ENCODE measurements around the gene ADAMTS14. TPM values are rescaled to one million over a fixed set of nuclear protein-coding genes. Genes with fewer than 3 reads are reported as not detected.

Gene ADAMTS14
- total RNA-seq, 1 experiment from 2014 or later, result not detected

DNA sequence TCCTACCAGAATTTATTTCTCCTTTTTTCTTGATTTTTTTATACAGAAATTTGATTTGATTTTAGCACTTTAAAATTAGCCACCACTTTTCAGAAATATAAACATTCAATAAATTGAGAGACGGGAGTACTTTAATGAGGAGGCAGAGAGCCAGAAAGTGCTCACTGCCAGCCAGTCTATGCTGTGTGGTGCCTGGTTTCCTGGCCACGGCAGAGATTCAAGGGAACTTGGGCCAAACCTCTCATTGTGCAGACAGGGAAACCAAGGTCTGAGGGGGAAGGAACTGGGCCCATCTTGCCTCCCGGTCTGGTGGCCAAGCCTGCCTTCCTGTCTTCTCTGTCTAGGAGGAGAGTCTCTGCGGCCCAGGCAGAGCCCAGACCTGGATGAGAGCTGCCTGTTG is 25.9 kb downstream of the ADAMTS14 start:
- no peak overlapping the region for H3K4me3 Mint-ChIP-seq (ENCODE audit: unreplicated experiment)
- H3K4me1 Mint-ChIP-seq (ENCODE audit: low read depth, unreplicated experiment), result no peaks in the 10 kb centered on the region
- H3K27ac Mint-ChIP-seq (ENCODE audit: unreplicated experiment), result no peak overlapping the region
- Histone ChIP-seq H3K36me3 (ENCODE audit: control insufficient read depth, insufficient read depth, low read length) (no peaks in the 10 kb centered on the region), H3K27me3 (replicated peaks; ENCODE audit: control insufficient read depth, insufficient read depth, low read length) (no peaks in the 10 kb centered on the region), H3K4me3 (ENCODE audit: low read depth, low read length) (no peak overlapping the region), H3K4me1 (no peaks in the 10 kb centered on the region), H3K9me3 (no peaks in the 10 kb centered on the region)
- ChIA-PET CTCF (no interaction called here), POLR2A (no interaction called here)
- intact Hi-C loops (cut with micrococcal nuclease; ENCODE audit: unreplicated experiment), result no loop called here
- no peaks in the 10 kb centered on the region for H3K36me3 Mint-ChIP-seq (ENCODE audit: insufficient read depth, unreplicated experiment)
- no peaks in the 10 kb centered on the region for H3K27me3 Mint-ChIP-seq (ENCODE audit: insufficient read depth, unreplicated experiment)
- no peaks in the 10 kb centered on the region for H3K9me3 Mint-ChIP-seq (ENCODE audit: unreplicated experiment)
- DNase-seq, result no peak
- no TSS peak for BruUV-seq (replicated peaks)
- TF ChIP-seq CTCF (IDR thresholded peaks at IDR 0.05; ENCODE audit: insufficient read depth in 1 of 2, low read depth in 1 of 2, low read length in 1 of 2, severe bottlenecking in 1 of 2, unreplicated experiment in 1 of 2), result no peak

GRCh38 chr10:70699063-70699658 is 26.9 kb downstream of the ADAMTS14 start:
- DNase-seq, result no peak
- Histone ChIP-seq H3K9me3 (no peaks in the 10 kb centered on the region), H3K4me3 (ENCODE audit: low read depth, low read length) (no peak overlapping the region), H3K27me3 (replicated peaks; ENCODE audit: control insufficient read depth, insufficient read depth, low read length) (no peaks in the 10 kb centered on the region), H3K4me1 (no peaks in the 10 kb centered on the region), H3K36me3 (ENCODE audit: control insufficient read depth, insufficient read depth, low read length) (no peaks in the 10 kb centered on the region)
- ChIA-PET CTCF (no interaction called here), POLR2A (no interaction called here)
- Mint-ChIP-seq H3K4me1 (ENCODE audit: low read depth, unreplicated experiment) (no peaks in the 10 kb centered on the region), H3K36me3 (ENCODE audit: insufficient read depth, unreplicated experiment) (no peaks in the 10 kb centered on the region), H3K4me3 (ENCODE audit: unreplicated experiment) (no peak overlapping the region), H3K27ac (ENCODE audit: unreplicated experiment) (no peak overlapping the region), H3K27me3 (ENCODE audit: insufficient read depth, unreplicated experiment) (no peaks in the 10 kb centered on the region), H3K9me3 (ENCODE audit: unreplicated experiment) (no peaks in the 10 kb centered on the region)
- no peak for TF ChIP-seq CTCF (IDR thresholded peaks at IDR 0.05; ENCODE audit: insufficient read depth in 1 of 2, low read depth in 1 of 2, low read length in 1 of 2, severe bottlenecking in 1 of 2, unreplicated experiment in 1 of 2)
- no TSS peak for BruUV-seq (replicated peaks)
- intact Hi-C loops (cut with micrococcal nuclease; ENCODE audit: unreplicated experiment), result no loop called here

DNA sequence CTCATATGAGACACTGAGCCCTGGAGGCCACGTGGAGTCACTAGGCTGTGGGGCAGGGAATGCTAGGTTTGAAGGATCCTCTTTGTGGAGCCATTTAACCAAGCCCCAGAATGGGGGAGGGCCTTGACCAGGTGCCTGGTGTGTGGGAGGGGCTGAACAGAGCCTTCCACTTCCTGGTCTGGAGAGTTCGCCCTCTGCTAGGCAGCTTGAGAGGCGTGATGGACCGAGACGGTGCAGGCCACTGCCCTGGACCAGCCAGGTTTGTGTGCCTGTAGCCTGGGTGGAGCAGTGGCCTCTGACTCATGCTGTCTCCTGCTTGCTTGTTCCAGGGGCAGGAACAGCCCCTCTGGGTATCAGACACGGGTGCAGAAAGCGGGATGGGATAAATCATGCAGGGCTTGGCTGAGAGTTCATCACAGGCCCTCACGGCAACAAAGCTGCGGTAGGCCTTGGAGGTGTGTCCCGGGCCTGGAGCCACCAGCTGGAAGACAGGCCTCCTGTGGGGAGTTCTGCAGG is 27.4 kb downstream of the ADAMTS14 start:
- Histone ChIP-seq H3K27me3 (replicated peaks; ENCODE audit: control insufficient read depth, insufficient read depth, low read length) (no peaks in the 10 kb centered on the region), H3K4me3 (ENCODE audit: low read depth, low read length) (no peak overlapping the region), H3K4me1 (no peaks in the 10 kb centered on the region), H3K9me3 (no peaks in the 10 kb centered on the region), H3K36me3 (ENCODE audit: control insufficient read depth, insufficient read depth, low read length) (no peaks in the 10 kb centered on the region)
- H3K36me3 Mint-ChIP-seq (ENCODE audit: insufficient read depth, unreplicated experiment), result no peaks in the 10 kb centered on the region
- CTCF ChIA-PET, result no interaction called here
- intact Hi-C loops (cut with micrococcal nuclease; ENCODE audit: unreplicated experiment), result no loop called here
- no peak overlapping the region for H3K4me3 Mint-ChIP-seq (ENCODE audit: unreplicated experiment)
- H3K4me1 Mint-ChIP-seq (ENCODE audit: low read depth, unreplicated experiment), result no peaks in the 10 kb centered on the region
- H3K27me3 Mint-ChIP-seq (ENCODE audit: insufficient read depth, unreplicated experiment), result no peaks in the 10 kb centered on the region
- peak in 1 of 2 experiments; percentile 34 for DNase-seq
- POLR2A ChIA-PET, result no interaction called here
- no peak overlapping the region for H3K27ac Mint-ChIP-seq (ENCODE audit: unreplicated experiment)
- no peak for TF ChIP-seq CTCF (IDR thresholded peaks at IDR 0.05; ENCODE audit: insufficient read depth in 1 of 2, low read depth in 1 of 2, low read length in 1 of 2, severe bottlenecking in 1 of 2, unreplicated experiment in 1 of 2)
- H3K9me3 Mint-ChIP-seq (ENCODE audit: unreplicated experiment), result no peaks in the 10 kb centered on the region
- no TSS peak for BruUV-seq (replicated peaks)

Data from Caco-2 (cell line).